ENCODE measurements around the gene BAAT.

- TF ChIP-seq CTCF (IDR thresholded peaks at IDR 0.05; ENCODE audit: low read depth, low read length, poor library complexity, severe bottlenecking) (no peak), EZH2phosphoT487 (IDR thresholded peaks at IDR 0.05; ENCODE audit: borderline replicate concordance, low read length) (no peak)
These were observed 30.8 kb upstream of the BAAT start for GRCh38 chr9:101415578-101415977.

Data from DOHH2 (cell line).